NCI-H510A (cell line): ENCODE results near the gene KLF16.
"Not testable (repeated sequence)": the region's sequence is repeated elsewhere in the genome, so short reads cannot be mapped to it uniquely, and the experiment has no call there.

Experiments used
- DNase-seq: peaks from one replicate; lab custom pipeline; 2025; lab: John Stamatoyannopoulos, UW

Gene KLF16

DNA sequence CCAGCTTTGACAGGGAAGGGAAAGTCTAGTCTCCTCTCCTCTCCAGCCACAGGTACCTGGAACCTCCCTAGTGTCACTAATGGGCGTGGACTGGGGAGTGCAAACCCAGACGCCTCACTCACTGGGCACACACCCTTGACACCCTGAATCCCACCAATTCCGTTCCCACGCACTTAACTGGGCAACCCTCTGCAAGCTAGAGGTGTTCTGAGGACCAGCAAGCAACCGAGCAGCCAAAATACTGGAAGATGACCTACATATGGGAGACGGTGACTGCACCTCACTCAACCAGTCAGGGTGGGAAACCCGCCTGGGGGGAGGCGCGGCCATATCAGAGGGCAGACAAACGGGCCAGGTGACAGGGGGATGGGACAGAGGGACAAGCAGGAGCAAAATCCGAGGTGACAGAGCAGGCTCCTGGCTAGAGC is 20.9 kb upstream of the KLF16 start:
- DNase-seq, result no peak

DNA sequence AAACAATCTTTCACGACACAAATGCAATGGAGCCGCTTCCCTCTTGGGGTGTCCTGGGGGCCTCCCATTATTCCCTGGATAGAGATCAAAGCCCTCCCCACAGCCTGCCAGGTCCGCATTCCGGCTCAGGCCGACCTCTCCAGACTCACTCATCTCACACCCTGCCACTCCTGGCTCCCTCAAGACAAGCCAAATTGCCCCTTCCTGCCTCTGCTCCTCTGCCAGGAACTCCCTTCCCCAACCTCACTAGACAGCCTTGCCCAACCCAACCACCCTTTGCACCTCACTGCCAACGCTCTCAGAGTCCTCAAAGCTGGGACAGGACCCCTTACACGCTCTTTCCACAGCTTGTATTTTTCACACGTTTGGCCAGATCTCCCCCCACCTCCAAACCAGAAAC is 20.4 kb upstream of the KLF16 start:
- DNase-seq, result no peak

DNA sequence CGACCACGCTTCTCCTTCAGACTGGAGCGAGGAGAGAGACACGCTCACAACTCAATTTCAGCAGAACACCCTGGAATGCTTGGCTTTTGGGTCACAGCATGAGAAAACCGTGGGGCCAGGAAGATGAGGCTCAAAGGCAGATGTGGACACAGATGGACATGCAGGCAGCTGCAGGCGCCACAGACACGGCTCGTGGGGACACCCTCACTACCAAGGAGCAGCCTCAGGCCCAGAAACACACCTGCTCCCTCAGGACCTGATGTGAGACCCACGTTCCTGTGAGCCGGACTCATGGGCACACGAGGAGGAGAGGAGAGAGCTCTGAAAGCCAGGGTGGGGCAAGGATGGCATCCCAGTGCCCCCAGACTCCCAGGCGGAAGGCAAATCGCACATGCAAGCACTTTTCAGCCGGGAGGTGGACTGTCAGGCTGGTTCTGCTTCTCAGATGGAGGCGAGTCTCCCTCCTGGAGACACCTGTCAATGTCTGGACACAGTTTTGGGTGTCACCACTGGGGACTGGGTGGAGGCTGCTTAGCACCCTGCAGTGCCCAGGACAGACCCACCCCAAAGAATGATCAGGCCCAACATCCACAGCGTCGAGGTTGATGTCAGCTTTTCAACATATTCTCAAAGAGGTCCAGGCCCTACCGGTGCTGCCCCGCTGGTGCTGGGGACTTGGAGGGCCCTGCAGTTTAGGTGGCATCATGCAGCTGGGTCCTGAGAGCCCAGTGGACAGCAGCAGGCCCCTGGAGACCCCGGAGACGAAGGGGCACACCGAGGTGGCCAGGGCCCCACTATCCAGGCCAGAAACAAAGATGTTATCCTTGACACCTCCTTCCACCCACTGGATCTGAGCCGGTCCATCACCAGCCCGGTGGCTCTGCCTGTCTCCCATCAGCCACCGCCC is 19.7 kb upstream of the KLF16 start:
- no peak for DNase-seq

DNA sequence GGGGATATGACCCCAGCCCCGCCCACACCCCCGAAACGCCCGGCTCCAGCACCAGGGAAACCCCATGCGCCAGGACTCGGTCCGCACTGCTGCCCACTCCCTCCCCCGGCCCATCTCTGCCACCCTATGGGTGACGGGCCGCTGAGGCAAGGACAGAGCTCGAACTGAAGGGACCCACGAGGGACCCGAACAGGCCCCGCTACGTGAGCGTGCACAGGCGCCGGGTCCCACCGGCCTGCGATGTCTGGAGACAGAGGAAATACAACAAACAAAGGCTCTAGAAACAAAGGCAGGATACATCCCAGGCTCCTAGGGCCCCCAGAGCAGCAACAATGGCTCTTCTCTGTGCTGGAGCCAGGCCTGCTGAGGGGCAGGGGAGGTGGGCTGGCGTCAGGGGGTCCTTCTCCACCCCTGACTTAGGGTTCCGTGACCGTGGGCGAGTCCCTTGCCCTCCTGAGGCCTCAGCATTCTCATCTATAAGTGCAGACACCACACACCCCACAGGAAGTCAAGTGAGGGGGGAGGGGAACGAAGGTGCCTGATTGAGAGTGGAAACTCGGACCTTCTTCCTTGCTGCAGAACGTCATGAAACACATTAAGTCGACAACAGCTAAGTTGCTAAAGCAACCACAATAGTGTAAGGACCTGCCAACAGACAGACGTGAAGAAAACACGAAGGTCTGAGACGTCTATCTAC is 18.9 kb upstream of the KLF16 start:
- no peak for DNase-seq

DNA sequence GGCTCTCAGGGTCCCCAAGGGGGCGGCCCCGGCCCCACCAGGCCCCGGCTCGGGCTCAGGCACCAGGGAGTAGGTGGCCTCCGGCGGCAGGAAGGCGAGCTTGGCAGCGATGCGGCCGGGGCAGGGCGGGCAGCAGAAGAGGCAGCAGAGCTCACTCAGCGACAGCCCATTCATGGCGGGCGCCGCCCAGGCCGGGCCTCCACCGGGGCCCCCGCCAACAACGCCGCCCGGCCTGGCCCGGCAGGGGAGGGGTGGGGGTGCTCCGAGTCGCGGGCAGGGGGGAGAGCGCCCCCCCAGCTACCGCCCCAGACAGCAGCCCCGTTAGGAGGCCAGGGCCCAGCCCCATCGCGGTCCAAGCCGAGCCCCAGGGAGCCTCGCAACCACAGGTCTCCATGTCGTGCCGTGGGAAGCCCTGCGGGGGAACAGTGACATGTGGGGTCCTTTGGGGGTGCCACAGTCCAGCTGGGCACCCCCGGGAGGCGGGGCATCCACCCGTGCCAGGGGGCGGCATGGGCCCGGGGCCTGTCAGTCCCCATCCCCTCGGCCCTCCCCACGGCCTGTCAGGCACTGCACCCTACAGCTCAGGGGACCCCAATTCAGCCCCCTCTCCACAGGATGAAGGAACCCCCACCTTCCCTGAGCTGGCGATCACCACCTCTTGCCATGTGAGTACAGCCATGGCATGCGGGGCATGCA is 18.2 kb upstream of the KLF16 start:
- DNase-seq, result not testable (repeated sequence)

DNA sequence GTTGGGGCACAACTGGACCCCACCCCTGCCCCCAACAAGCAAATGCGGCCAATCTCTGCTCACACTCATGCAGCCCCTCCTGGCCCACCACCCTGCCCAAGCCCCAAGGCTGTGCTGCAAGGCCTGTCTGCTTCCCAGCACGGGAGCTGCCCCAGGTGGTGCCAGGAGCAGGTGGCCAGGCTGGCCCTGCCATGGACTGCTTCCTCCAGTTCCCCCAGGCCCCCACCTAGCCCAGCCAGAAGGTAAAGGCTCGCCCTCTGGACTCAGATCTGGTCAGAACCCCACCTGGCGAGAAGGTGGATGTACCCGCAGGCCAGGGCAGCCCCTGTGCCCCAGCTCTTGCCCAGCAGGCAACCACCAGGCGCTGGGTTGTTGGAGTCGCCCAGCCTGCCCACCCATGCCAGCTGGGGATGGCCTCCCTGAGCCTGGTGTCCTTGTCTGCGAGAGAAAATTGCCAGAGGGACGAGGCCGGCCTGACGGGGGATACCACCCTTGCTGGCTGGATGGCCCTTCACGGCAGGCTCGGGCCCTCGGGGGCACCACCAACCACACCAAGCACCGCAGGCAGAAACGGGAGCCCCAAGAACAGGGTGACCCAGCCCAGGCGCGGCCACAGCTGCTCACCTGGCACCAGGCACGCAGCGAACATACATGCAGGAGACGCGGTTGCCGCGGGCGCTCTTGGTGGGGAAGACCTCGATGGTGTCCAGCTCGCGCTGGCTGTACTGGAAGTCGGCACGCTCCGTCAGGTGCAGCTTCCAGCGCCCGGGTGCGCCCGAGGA is 17.4 kb upstream of the KLF16 start:
- DNase-seq, result no peak

DNA sequence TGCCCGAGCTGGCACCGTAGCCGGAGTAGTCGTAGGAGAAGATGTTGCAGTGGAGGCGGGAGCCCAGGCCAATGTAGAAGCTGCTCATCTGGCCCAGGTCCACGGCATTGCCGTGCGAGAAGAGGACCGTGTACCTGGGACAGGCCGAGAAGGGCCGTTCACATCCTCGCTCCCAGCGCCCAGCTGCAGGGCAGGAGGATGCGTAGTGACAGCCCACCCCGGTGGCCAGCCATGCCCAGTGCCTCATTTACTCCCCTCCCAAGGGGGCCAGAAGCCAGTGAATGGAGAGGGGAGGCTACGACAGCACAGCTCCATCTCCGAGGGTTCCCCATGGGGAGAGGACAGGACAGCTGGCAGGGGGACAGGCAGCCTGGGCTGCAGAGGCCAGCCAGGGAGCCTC is 16.6 kb upstream of the KLF16 start:
- DNase-seq, result not testable (repeated sequence)

DNA sequence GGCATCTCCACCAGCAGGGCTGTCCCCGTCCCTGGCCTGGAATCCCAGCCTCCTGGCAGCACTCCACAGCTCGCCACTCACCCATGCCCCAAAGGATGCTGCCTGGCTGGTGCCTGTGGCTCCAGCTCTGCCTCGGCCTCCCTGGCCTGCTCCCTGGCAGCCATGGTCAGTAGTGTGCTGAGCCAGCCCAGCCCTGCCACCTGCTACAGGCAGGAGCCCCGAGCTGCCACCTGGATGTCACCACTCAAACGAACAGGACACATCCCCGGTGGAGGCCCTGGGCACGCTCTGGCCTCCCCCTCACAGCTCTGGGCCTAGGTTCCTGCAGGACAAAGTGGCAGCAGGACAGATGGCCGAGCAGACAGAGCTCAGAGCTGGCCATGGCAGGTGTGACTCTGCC is 15.2 kb upstream of the KLF16 start:
- not testable (repeated sequence) for DNase-seq

DNA sequence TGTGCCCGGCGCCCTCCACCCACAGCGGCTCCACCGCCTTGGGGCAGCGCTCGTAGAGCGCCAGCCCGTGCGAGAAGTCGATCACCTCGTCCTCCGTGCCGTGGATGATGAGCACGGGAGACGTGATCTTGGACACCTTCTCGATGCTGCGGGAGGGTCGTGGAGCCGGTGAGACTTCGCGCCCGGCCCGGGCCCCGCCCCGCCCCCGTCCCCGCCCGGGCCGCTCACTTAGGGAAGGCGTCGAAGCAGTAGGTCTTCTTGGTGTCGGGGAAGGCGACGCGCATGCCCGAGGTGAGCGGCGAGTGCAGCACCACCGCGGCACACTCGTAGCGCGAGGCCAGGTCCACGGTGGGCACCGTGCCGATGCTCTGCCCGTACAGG is 13.9 kb upstream of the KLF16 start:
- not testable (repeated sequence) for DNase-seq

DNA sequence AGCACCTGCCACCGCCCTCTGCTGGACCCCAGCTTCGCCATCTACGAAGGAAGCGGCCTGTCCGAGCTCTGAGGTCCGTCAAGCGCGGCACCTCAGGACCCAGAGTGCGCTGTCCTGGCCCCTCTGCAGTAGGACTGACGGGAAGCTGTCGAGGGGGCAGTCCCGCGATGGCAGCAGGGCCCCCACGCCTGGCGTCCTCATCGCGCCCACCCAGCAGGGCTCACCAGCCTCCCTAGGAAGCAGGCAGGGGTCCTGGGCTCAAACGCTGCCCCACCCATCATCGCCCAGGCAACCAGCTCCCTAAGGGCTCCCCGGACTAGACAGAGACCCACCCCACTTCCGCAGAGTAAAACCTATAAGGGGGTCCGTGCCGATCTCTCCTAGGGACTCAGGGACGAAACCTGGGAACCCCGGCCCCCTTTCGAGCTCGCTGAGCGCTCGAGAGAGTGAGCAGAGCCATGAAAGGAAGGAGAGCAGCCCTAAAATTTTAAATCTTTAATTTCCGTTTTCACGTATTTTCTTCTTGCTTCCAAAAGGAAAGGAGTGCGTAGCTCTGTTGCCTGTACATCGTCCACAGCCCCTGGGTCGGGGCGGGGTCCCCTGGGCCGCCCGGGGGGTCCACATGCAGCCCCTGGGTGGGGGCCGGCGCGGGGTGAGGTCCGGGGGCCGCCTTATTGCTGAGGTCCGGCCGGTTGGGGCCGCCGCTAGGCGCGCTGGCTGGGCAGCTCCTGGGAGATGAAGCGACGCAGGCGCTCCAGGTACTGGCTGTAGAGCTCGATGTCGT is 13.3 kb upstream of the KLF16 start:
- DNase-seq, result not testable (repeated sequence)

DNA sequence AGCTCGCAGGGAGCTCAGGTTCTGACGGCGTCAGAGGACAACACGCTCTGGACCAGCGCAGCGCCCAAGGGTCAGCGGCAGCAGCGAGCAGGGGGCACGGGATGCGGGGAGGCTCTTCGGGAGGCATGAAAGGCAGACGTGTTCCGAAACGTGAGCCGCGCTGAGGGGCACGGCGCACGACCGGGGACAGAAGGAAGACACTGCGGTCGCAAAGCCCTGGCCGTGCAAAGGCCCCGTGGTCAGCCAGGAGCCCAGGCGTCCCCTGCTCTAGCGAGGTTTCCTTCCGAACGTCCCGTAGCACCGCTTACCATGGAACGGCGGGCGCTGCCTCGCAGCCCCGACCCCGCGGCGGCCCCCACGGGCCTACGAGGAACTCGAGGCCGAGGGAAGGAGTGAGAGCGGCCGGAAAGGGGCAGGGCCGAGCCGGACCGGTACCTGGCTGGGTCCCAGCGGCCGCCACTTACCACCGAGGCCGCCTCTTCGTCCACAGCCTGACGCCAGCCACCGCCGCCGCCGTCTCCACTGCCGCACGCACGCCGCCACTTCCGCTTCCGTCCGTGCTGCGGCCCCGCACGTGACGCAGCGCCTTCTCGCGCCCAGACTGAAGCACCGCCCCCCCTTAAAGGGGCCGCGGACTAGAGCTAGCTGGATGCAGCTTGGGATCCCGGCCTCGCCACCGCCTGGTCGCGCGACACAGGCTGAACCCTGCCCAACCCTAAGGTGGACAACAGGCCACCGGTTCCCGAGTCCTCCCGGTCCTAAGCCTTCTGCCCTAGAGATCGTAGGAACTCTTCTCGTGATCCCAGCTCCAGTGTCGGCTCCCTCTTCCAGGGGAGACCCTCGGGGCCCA is 12.5 kb upstream of the KLF16 start:
- DNase-seq, result peak; percentile 69

DNA sequence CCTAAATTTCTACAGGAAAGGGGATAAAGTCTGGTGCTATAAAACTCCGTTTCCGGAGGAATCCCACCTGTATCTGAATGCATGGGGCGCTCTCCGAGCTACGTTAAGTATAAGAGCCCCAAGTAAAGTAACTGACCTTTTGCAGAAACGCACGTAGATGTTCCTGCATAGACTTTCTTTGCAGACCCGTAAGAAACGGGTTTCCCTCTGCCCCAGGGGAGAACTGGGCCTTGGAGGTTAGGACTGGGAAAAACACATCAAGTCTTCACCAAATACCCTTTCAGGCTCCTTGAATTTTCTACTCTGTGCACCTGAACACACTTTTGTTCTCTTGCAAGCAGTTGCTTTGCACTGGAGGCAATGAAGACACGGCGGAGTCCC is 11.9 kb upstream of the KLF16 start:
- DNase-seq, result not testable (repeated sequence)

DNA sequence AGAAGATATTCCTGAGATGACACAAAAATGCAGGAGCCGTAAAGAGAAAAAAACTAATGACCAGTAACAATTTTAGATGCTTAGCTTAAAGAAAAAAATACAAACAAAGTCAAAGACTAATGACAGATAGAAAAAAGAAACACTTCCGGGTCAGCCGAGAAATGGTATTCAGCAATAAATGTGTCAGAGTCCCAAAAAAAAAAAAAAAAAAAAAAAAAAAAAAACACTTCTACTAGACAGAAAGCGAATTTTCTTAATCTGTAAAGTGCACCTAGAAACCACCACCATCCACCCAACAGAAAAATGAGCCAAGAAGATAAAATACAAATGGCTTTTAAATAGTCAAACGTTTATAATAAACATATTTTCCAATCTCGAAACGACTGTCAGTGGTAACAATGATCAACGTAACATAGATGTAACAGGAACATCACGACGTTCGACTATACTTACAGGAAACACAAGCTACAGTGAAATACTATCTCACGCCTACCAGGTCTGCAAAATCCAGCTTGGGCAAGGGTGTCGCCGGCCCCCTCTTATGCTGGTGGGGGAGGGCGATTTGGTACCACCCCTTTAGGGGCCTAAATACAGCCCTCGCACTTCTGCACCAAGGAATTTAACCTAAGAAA is 11.3 kb upstream of the KLF16 start:
- no peak for DNase-seq

DNA sequence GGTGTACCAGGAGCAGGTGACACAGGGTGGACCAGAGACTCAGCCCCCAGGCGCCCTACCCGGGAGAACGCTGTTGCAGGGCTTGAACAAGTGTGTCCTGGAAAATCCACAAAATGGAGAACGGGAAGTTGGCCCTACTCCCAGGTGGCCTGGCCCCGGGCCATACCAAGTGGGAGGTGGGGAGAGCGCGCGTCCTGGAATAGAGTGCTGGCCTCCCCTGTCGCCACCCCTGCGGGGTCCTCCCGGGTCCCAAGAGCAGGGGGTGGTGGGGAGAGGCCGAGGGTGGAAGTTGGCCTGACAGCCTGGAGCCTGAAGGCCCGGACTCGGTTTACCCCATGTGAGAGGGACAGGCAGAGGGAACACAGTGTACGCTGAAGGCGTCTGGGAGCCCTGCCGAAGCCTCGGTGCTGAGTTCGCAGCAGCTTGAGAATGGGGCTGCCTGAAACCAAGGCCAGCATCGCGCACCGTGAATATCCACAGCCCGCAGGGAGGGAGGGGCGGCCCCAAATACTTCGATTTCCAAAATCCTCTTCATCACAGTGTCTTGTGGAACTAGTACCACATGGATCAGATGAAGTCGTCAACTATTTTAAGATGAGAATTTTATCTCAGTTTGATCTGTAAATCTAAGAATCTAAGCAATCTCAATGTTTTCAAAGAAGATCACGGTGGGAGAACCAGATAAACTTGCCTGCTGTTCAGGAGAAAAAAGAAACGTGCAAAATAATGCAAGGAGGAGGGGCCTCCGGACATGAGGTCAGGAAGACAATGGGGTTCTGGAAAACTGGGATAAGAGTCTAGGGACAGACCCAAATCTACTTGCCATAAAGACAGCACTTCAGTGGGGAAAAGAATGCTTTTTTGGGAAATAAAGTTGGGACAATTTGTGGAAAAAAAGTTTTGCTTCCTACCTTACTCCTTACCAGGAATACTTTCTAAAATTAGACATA is 10.4 kb upstream of the KLF16 start:
- DNase-seq, result no peak

DNA sequence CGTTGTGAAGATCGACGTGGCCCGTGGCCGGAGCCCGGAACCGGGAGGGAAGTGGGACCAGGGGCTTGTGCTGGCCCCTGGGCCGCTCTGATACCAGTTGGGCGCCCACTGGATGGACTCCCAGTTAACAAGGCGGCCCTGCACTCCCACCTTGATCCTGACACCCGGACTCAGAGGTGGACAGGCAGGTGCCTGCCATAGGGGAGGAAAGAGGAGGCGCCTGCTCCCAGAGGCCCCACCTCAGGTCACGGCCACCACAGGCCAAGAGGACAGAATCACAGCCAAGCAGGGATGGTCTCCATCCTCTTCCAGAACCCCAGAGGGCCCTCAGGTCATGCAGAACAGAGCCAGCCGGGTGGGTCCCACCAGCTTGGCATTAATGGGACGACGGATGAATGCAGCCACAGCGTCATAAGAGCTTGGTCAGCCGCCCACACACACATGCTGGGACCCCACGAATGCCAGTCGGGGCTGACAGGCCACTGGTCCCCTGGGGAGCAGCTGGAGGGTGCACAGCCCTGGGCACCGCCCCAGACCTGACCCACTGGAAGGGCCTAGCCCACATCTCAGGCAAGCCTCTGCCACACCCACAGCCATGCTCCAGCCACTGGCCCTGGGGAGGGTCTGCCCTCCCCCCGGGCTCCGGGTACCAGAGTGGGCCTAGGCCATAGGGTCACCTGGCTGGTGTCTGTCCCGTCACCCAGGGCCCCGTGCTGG is 9.6 kb upstream of the KLF16 start:
- DNase-seq, result no peak

DNA sequence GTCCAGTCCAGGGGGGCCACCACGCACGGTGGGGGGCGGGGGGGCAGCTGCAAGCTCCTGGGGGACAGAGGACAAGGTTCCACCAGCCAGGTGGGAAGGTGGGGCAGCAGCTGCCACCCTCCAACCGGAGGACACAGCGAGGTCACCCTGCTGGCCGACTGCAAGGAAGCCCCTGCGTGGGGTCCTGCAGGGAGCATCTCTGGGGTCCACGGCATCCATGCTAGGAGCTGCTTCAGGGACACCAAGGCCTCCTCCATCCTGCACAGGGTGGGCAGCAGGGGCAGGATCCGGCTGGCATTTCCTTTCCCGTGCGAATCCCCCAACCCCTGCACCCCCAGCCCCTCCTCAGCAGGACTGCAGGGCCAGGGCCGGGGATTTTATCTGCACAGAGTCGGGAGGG is 8.3 kb upstream of the KLF16 start:
- no peak for DNase-seq

DNA sequence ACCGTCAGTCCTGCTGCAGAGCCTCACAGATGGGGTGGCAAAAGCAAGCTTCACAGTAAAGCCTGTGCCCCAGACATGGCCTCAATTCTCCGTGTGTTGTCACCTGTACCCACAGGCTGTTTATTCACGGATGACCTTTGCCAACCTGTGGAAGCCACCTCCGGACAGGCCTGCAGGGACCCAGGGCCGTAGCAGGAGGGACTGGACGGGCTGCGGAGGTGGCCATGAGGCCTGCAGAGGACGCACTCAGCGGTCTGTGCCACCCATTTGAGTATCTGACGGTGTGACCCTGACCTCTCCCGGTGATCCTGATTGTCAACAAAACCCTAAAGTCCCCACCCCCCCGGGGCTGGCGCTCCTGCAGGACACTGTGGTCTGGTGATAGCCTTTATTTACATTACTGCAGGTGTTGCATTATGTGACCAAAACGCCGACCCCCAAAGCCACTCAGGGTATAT is 7.8 kb upstream of the KLF16 start:
- no peak for DNase-seq

DNA sequence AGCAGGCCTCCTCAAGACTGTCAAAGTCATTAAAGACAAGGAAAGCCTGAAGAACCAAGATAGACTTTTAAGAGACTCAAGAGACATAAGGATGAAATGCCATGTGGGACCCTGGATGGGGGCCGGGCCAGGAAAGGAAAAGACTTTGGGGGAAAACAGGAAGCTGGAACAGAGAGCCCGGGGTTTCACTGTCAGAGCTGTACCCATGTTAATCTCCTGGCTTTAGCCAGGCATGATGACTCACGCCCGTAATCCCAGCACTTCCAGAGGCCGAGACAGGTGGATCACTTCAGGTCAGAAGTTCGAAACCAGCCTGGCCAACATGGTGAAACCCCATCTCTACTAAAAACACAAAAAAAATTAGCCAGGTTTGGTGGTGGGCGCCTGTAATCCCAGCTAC is 5.6 kb upstream of the KLF16 start:
- DNase-seq, result no peak
